Measurements from ENCODE around the gene RIPK1.

DNA sequence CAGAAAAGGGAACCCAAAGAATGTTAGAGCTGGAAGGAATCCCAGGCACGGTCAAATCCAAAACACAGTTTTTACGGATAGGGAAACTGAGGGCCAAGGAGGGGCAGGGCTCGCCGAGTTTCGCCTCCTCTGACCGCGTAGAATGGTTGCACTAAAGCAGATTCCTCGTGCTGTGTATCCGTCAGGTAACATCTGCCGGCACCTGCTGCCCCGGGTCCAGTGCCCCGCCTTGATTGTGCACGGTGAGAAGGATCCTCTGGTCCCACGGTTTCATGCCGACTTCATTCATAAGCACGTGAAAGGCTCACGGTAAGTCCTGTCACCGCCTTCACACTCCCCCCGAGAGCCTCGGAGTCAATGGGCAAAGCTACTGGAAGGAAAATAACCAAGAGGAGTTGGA is 71.9 kb downstream of the RIPK1 start:
- TF ChIP-seq EZH2 (IDR thresholded peaks at IDR 0.05) (no peak), RAD21 (IDR thresholded peaks at IDR 0.05; ENCODE audit: low read depth) (no peak), POLR2A (IDR thresholded peaks at IDR 0.05; ENCODE audit: borderline replicate concordance, extremely low read depth, insufficient read depth, insufficient read length) (no peak), MAX (IDR thresholded peaks at IDR 0.05) (no peak), ATF3 (IDR thresholded peaks at IDR 0.05) (no peak), EZH2phosphoT487 (IDR thresholded peaks at IDR 0.05; ENCODE audit: borderline replicate concordance) (no peak), REST (IDR thresholded peaks at IDR 0.05; ENCODE audit: low read depth) (no peak)
- TF ChIP-seq, protein P1, sequence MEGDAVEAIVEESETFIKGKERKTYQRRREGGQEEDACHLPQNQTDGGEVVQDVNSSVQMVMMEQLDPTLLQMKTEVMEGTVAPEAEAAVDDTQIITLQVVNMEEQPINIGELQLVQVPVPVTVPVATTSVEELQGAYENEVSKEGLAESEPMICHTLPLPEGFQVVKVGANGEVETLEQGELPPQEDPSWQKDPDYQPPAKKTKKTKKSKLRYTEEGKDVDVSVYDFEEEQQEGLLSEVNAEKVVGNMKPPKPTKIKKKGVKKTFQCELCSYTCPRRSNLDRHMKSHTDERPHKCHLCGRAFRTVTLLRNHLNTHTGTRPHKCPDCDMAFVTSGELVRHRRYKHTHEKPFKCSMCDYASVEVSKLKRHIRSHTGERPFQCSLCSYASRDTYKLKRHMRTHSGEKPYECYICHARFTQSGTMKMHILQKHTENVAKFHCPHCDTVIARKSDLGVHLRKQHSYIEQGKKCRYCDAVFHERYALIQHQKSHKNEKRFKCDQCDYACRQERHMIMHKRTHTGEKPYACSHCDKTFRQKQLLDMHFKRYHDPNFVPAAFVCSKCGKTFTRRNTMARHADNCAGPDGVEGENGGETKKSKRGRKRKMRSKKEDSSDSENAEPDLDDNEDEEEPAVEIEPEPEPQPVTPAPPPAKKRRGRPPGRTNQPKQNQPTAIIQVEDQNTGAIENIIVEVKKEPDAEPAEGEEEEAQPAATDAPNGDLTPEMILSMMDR (IDR thresholded peaks at IDR 0.05 in 2 of 3, conservative IDR thresholded peaks at IDR 0.05 in 1 of 3; ENCODE audit: borderline replicate concordance in 1 of 3, insufficient read depth in 1 of 3, low read depth in 2 of 3, low read length in 2 of 3), result no peak
- TF ChIP-seq, protein P2, sequence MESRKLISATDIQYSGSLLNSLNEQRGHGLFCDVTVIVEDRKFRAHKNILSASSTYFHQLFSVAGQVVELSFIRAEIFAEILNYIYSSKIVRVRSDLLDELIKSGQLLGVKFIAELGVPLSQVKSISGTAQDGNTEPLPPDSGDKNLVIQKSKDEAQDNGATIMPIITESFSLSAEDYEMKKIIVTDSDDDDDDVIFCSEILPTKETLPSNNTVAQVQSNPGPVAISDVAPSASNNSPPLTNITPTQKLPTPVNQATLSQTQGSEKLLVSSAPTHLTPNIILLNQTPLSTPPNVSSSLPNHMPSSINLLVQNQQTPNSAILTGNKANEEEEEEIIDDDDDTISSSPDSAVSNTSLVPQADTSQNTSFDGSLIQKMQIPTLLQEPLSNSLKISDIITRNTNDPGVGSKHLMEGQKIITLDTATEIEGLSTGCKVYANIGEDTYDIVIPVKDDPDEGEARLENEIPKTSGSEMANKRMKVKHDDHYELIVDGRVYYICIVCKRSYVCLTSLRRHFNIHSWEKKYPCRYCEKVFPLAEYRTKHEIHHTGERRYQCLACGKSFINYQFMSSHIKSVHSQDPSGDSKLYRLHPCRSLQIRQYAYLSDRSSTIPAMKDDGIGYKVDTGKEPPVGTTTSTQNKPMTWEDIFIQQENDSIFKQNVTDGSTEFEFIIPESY (IDR thresholded peaks at IDR 0.05; ENCODE audit: extremely low read depth, insufficient replicate concordance, low read length), result no peak

Data from HCT116 (cell line).